GOT3 (cell line): ENCODE data around the gene BCKDHB.

Experiments
- DNase-seq: peaks from one replicate; lab custom pipeline; 2025; ENCODE audit warnings: mixed read lengths; lab: John Stamatoyannopoulos, UW

The BCKDHB gene

GRCh38 chr6:80331974-80332373 lies 225.5 kb downstream of the BCKDHB start:
- no peak for DNase-seq

- DNase-seq = no peak
These were observed 226.9 kb downstream of the BCKDHB start for GRCh38 chr6:80333342-80333741.

- no peak for DNase-seq
These were observed 228.7 kb downstream of the BCKDHB start for GRCh38 chr6:80335121-80335531.

- no peak for DNase-seq
These were observed 230.4 kb downstream of the BCKDHB start for GRCh38 chr6:80336911-80337310.

GRCh38 chr6:80338201-80338836 lies 231.8 kb downstream of the BCKDHB start:
- DNase-seq = no peak

- no peak for DNase-seq
These were observed 232.9 kb downstream of the BCKDHB start for GRCh38 chr6:80339421-80339820.

- no peak for DNase-seq
These were observed 233.8 kb downstream of the BCKDHB start for GRCh38 chr6:80340280-80340679.

- no peak for DNase-seq
These were observed 234.2 kb downstream of the BCKDHB start for GRCh38 chr6:80340686-80341085.

GRCh38 chr6:80341330-80341729 lies 234.9 kb downstream of the BCKDHB start:
- DNase-seq = no peak

GRCh38 chr6:80343511-80343910 lies 237.0 kb downstream of the BCKDHB start:
- no peak for DNase-seq

- DNase-seq = no peak
These were observed 240.6 kb downstream of the BCKDHB start for GRCh38 chr6:80347101-80347500.

- no peak for DNase-seq
These were observed 241.8 kb downstream of the BCKDHB start for GRCh38 chr6:80348263-80348662.

GRCh38 chr6:80356000-80356399 lies 249.5 kb downstream of the BCKDHB start:
- no peak for DNase-seq

- DNase-seq = no peak
These were observed 250.1 kb downstream of the BCKDHB start for GRCh38 chr6:80356545-80356944.

GRCh38 chr6:80357081-80357480 lies 250.6 kb downstream of the BCKDHB start:
- no peak for DNase-seq

- no peak for DNase-seq
These were observed 251.2 kb downstream of the BCKDHB start for GRCh38 chr6:80357674-80358073.

GRCh38 chr6:80363501-80364122 lies 257.1 kb downstream of the BCKDHB start:
- no peak for DNase-seq

GRCh38 chr6:80364149-80364548 lies 257.7 kb downstream of the BCKDHB start:
- DNase-seq = no peak

- DNase-seq = no peak
These were observed 259.6 kb downstream of the BCKDHB start for GRCh38 chr6:80366051-80366450.

GRCh38 chr6:80366714-80367113 lies 260.2 kb downstream of the BCKDHB start:
- DNase-seq = no peak

- no peak for DNase-seq
These were observed 269.9 kb downstream of the BCKDHB start for GRCh38 chr6:80376411-80376810.

GRCh38 chr6:80380566-80380965 lies 274.1 kb downstream of the BCKDHB start:
- no peak for DNase-seq

- DNase-seq = no peak
These were observed 276.3 kb downstream of the BCKDHB start for GRCh38 chr6:80382811-80383210.

GRCh38 chr6:80388507-80388906 lies 282.0 kb downstream of the BCKDHB start:
- DNase-seq = no peak
